KMS-11 (cell line): ENCODE data around the gene ALPK3.

Experiments
- H2AFZ ChIP-seq: fragments of 200-600 bp; sonication (generic); 2 replicates; pipeline ENCODE4 v1.6.1; 2016; ENCODE audit warnings: antibody characterized with exemption, mixed run types, low read depth
- H3K27ac ChIP-seq: fragments of 200-600 bp; sonication (generic); 2 replicates; pipeline ENCODE4 v1.6.1; 2016; ENCODE audit warnings: mild to moderate bottlenecking, mixed run types
- H3K27me3 ChIP-seq: fragments of 200-600 bp; sonication (generic); 2 replicates; pipeline ENCODE4 v1.6.1; 2017; ENCODE audit warnings: mild to moderate bottlenecking, low read depth, mixed run types, moderate library complexity; ENCODE audit not compliant: insufficient read depth
- H3K36me3 ChIP-seq: fragments of 200-600 bp; sonication (generic); 2 replicates; pipeline ENCODE4 v1.6.1; 2017; ENCODE audit warnings: mild to moderate bottlenecking, mixed run types; ENCODE audit not compliant: insufficient read depth
- H3K4me1 ChIP-seq: fragments of 200-600 bp; sonication (generic); 2 replicates; pipeline ENCODE4 v1.6.1; 2016; ENCODE audit warnings: mild to moderate bottlenecking, low read depth, mixed run types; ENCODE audit not compliant: poor library complexity, severe bottlenecking
- H3K4me2 ChIP-seq: fragments of 200-600 bp; sonication (generic); 2 replicates; pipeline ENCODE4 v1.7.0; 2016; ENCODE audit warnings: mild to moderate bottlenecking, mixed run types
- H3K4me3 ChIP-seq: fragments of 200-600 bp; sonication (generic); IDR thresholded peaks from 2 replicates; pipeline ENCODE4 v1.6.1; 2017; ENCODE audit warnings: low read depth, low read length, mixed read lengths; ENCODE audit not compliant: insufficient read depth
- H3K79me2 ChIP-seq: fragments of 200-600 bp; sonication (generic); 2 replicates; pipeline ENCODE4 v1.6.1; 2016; ENCODE audit warnings: low read depth, mixed run types; ENCODE audit not compliant: insufficient read depth
- H3K9ac ChIP-seq: fragments of 200-600 bp; sonication (generic); 2 replicates; pipeline ENCODE4 v1.6.1; 2016; ENCODE audit warnings: mild to moderate bottlenecking, mixed run types
- H4K20me1 ChIP-seq: fragments of 200-600 bp; sonication (generic); 2 replicates; pipeline ENCODE4 v1.6.1; 2016; ENCODE audit warnings: mild to moderate bottlenecking, mixed run types; ENCODE audit not compliant: insufficient read depth
- TF ChIP-seq, protein P1 (sequence below): fragments of 200-600 bp; sonication (generic); conservative IDR thresholded peaks from 2 replicates; pipeline ENCODE4 v1.6.1; 2017; ENCODE audit warnings: low read depth, mild to moderate bottlenecking, antibody characterized with exemption, low read length, moderate library complexity, mixed read lengths

ALPK3 gene

DNA sequence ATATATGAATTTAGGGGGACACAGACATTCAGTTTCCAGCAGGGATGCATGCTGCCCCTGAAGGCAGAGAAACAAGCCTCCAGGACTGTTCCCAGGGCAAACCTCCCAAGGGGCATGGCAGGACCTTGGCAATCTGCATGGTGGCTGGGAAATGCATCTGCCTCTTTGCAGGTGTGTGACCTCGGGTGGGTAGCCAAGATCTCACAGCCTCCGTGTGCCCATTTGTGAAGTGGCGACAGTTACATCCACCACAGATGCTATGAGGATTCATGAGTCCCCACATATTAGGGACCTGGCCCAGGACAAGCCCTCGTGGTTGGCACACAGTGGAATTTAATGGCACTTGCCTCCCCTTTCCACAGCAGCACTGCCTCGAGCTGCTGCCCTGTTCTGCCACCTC lies 97.2 kb downstream of the ALPK3 start:
- H3K4me1 ChIP-seq, result peaks cover 4% of the 10 kb centered on the region
- no peak overlapping the region for H3K4me2 ChIP-seq
- H3K27me3 ChIP-seq, result no peaks in the 10 kb centered on the region
- no peak overlapping the region for H3K9ac ChIP-seq
- no peaks in the 10 kb centered on the region for H3K36me3 ChIP-seq
- H3K27ac ChIP-seq, result no peak overlapping the region
- no peak overlapping the region for H2AFZ ChIP-seq
- no peak overlapping the region for H3K4me3 ChIP-seq
- no peaks in the 10 kb centered on the region for H4K20me1 ChIP-seq
- H3K79me2 ChIP-seq, result no peaks in the 10 kb centered on the region
- TF ChIP-seq, protein P1, sequence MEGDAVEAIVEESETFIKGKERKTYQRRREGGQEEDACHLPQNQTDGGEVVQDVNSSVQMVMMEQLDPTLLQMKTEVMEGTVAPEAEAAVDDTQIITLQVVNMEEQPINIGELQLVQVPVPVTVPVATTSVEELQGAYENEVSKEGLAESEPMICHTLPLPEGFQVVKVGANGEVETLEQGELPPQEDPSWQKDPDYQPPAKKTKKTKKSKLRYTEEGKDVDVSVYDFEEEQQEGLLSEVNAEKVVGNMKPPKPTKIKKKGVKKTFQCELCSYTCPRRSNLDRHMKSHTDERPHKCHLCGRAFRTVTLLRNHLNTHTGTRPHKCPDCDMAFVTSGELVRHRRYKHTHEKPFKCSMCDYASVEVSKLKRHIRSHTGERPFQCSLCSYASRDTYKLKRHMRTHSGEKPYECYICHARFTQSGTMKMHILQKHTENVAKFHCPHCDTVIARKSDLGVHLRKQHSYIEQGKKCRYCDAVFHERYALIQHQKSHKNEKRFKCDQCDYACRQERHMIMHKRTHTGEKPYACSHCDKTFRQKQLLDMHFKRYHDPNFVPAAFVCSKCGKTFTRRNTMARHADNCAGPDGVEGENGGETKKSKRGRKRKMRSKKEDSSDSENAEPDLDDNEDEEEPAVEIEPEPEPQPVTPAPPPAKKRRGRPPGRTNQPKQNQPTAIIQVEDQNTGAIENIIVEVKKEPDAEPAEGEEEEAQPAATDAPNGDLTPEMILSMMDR, result no peak

DNA sequence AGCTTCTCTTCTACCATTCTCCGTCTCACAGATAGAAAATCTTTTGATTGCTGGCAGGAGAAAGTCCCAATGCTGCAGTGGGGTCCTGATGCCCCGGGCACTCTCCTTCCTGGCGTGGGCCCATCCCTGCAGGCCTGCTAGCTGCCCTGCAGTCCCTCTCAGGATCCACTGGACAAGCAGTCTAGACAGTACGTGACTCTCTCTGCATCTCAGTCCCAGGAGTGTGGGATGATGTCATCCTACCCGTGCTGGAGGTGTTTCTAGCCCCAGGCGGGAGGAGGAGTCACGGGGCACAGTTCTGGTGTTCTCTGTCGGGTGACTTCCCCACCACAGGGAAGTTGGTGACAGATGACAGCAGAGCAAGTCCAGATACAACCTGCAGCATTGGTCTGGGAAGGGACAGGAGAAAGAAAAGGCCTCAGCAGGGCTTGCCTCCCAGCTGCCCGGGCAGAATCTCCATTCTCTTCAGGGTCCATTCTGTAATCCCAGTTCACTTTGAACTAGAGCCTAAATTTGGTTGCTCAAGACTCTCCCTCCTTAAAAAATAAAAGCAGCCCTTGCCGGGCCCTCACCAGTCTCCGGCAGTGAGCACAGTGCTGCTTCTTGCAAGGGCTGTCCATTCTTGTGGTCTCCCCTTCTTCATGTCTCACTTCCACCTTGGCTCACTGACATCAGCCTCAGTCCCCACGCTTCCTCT lies 97.9 kb downstream of the ALPK3 start:
- Histone ChIP-seq H3K27me3 (no peaks in the 10 kb centered on the region), H2AFZ (no peak overlapping the region), H3K27ac (no peak overlapping the region), H3K9ac (no peak overlapping the region), H3K4me2 (no peak overlapping the region), H3K4me1 (peaks cover 4% of the 10 kb centered on the region), H3K4me3 (no peak overlapping the region), H3K36me3 (no peaks in the 10 kb centered on the region), H3K79me2 (no peaks in the 10 kb centered on the region), H4K20me1 (no peaks in the 10 kb centered on the region)
- TF ChIP-seq, protein P1, result no peak

DNA sequence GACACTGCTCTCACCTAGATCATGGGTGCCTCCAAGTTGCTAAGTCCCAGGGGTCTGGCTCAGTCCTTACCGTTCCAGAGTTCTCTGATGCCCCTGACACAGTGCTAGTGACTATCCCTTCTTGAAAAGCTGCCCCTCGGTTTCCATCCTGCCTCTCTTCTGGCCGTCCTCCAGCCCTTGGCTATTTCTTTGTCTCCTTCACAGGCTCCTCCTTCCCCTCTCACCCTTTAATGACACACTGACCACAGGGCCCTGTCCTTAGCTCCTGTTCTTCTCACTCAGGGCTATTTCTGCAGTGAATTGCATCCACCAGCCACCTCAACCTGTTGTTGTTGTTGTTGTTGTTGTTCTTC lies 98.4 kb downstream of the ALPK3 start:
- no peak overlapping the region for H3K4me2 ChIP-seq
- peaks cover 4% of the 10 kb centered on the region for H3K4me1 ChIP-seq
- no peaks in the 10 kb centered on the region for H3K79me2 ChIP-seq
- no peak overlapping the region for H3K4me3 ChIP-seq
- H3K27me3 ChIP-seq, result no peaks in the 10 kb centered on the region
- H4K20me1 ChIP-seq, result no peaks in the 10 kb centered on the region
- no peak overlapping the region for H3K9ac ChIP-seq
- no peak overlapping the region for H2AFZ ChIP-seq
- no peaks in the 10 kb centered on the region for H3K36me3 ChIP-seq
- no peak overlapping the region for H3K27ac ChIP-seq
- TF ChIP-seq, protein P1, result no peak

DNA sequence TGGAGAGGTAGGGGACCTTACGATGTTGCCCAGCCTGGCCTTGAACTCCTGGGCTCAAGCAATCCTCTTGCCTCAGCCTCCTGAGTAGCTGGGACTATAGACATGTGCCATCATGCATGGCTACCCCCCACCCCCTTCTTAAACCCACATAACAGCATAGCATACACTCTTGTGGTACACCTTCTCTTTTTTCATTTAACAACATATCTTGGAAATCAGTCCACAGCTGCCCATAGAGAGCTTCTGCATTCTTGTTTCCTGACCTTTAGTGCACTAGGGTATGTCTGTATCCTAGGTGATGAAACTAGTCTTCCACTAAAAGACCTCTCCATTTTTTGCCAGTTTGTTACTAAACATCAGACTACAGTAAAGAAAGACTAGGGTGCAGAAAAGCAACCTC lies 100.3 kb downstream of the ALPK3 start:
- no peaks in the 10 kb centered on the region for H4K20me1 ChIP-seq
- H3K27me3 ChIP-seq, result no peaks in the 10 kb centered on the region
- H3K4me2 ChIP-seq, result no peak overlapping the region
- no peak overlapping the region for H3K9ac ChIP-seq
- no peaks in the 10 kb centered on the region for H3K36me3 ChIP-seq
- H3K79me2 ChIP-seq, result no peaks in the 10 kb centered on the region
- TF ChIP-seq, protein P1, result no peak
- no peak overlapping the region for H3K27ac ChIP-seq
- H2AFZ ChIP-seq, result no peak overlapping the region
- H3K4me3 ChIP-seq, result no peak overlapping the region
- peaks cover 4% of the 10 kb centered on the region for H3K4me1 ChIP-seq
